ENCODE results near the gene DECR2. TPM values are rescaled to one million over a fixed set of nuclear protein-coding genes. Genes with fewer than 3 reads are reported as not detected.
"Not testable (repeated sequence)": the region's sequence is repeated elsewhere in the genome, so short reads cannot be mapped to it uniquely, and the experiment has no call there.

DECR2 gene
- total RNA-seq, 4 donors from 2014 or later = 32.2 to 154 (median 105) TPM

- Histone ChIP-seq H3K4me1 (peaks cover 0 to 37% (median 7%) of the 10 kb centered on the region in 4 donors), H3K27ac (peak within 1 kb of the TSS; percentile 82 to 94 (median 90)), H3K27me3 (no peaks in the 10 kb centered on the region), H3K36me3 (peaks cover 0 to 4% (median 0%) of the 10 kb centered on the region in 3 donors), H3K4me3 (peak within 1 kb of the TSS; percentile 86 to 99 (median 96)), H3K9me3 (no peaks in the 10 kb centered on the region)
- DNase-seq = peak; percentile 72 to 86 (median 83)
- TF ChIP-seq POLR2A (IDR thresholded peaks at IDR 0.05) (peak in 1 of 2 donors; percentile 72), CTCF (IDR thresholded peaks at IDR 0.05) (no peak)
Observed at GRCh38 chr16:381789-382717, 19.6 kb upstream of the DECR2 start, which contains the start of gene PGAP6. Gene PGAP6 (minus strand): TSS chr16:381978. CDS start chr16:381821, 157 bp downstream.

- H3K27me3 ChIP-seq = no peaks in the 10 kb centered on the region
- H3K36me3 ChIP-seq = no peaks in the 10 kb centered on the region
- peak overlapping the region; percentile 81 to 94 (median 90) for H3K27ac ChIP-seq
- TF ChIP-seq POLR2A (IDR thresholded peaks at IDR 0.05) (peak; percentile 40 to 63), CTCF (IDR thresholded peaks at IDR 0.05) (peak in 2 of 6 experiments; percentile 2 to 21)
- DNase-seq = peak; percentile 80 to 93 (median 83)
- peaks cover 0 to 37% (median 7%) of the 10 kb centered on the region in 4 donors for H3K4me1 ChIP-seq
- H3K4me3 ChIP-seq = peak overlapping the region; percentile 86 to 99 (median 96)
- H3K9me3 ChIP-seq = no peaks in the 10 kb centered on the region
Observed at GRCh38 chr16:383326-384051, 18.2 kb upstream of the DECR2 start.

- Histone ChIP-seq H3K27me3 (no peaks in the 10 kb centered on the region), H3K27ac (peak overlapping the region in 1 of 4 donors; percentile 47), H3K4me3 (no peak overlapping the region), H3K36me3 (no peaks in the 10 kb centered on the region), H3K4me1 (peaks cover 0 to 12% (median 3%) of the 10 kb centered on the region in 4 donors), H3K9me3 (no peaks in the 10 kb centered on the region)
- no peak for TF ChIP-seq CTCF (IDR thresholded peaks at IDR 0.05)
- TF ChIP-seq POLR2A (IDR thresholded peaks at IDR 0.05) = no peak
- DNase-seq = no peak
Observed at GRCh38 chr16:386641-387156, 15.0 kb upstream of the DECR2 start.

GRCh38 chr16:387761-388666, 13.7 kb upstream of the DECR2 start:
- Histone ChIP-seq H3K27ac (peak overlapping the region in 1 of 4 donors; percentile 47), H3K4me1 (peaks cover 0 to 12% (median 3%) of the 10 kb centered on the region in 4 donors)
- H3K27me3 ChIP-seq, H3K4me3 ChIP-seq, H3K9me3 ChIP-seq, H3K36me3 ChIP-seq, DNase-seq: not testable (repeated sequence)

- no peak for DNase-seq
- Histone ChIP-seq H3K36me3 (no peaks in the 10 kb centered on the region), H3K27ac (peak overlapping the region in 1 of 4 donors; percentile 1), H3K4me1 (no peaks in the 10 kb centered on the region), H3K4me3 (no peak overlapping the region), H3K9me3 (no peaks in the 10 kb centered on the region), H3K27me3 (no peaks in the 10 kb centered on the region)
- TF ChIP-seq CTCF (IDR thresholded peaks at IDR 0.05) (no peak), POLR2A (IDR thresholded peaks at IDR 0.05) (no peak)
Observed at GRCh38 chr16:389352-389751, 12.3 kb upstream of the DECR2 start.

Measured in Peyer's patch (tissue), 4 donors.